CD4-positive, alpha-beta memory T cell (primary cell): ENCODE data around the gene FHOD3. TPM values are rescaled to one million over a fixed set of nuclear protein-coding genes. Genes with fewer than 3 reads are reported as not detected.
"Not testable (repeated sequence)": the region's sequence is repeated elsewhere in the genome, so short reads cannot be mapped to it uniquely, and the experiment has no call there.

Experiments used
- CTCF ChIA-PET: fragments of 350-600 bp; sonication (Branson Sonifier 250); formaldehyde crosslinking; loops from one replicate; lab custom pipeline; 2021; ENCODE audit warnings: inconsistent platforms; ENCODE audit not compliant: partially characterized antibody; lab: Charles Lee
- POLR2A ChIA-PET: fragments of 350-600 bp; sonication (Branson Sonifier 250); formaldehyde crosslinking; loops from one replicate; lab custom pipeline; 2021; ENCODE audit not compliant: partially characterized antibody; lab: Charles Lee
- DNase-seq, 5 donors: peaks; one replicate each; pipeline versions ENCODE4 v3.0.0 to v3.0.0-alpha.2; 2020 to 2022; ENCODE audit warnings: mixed read lengths in 1 of 5
- H3K27ac ChIP-seq: one replicate; pipeline ENCODE4 v1.7.0; 2013; ENCODE audit warnings: low read depth, low read length
- H3K27me3 ChIP-seq: 2 replicates; pipeline ENCODE4 v1.7.0; 2013; ENCODE audit warnings: mild to moderate bottlenecking, low read length, moderate library complexity; ENCODE audit not compliant: insufficient read depth
- H3K36me3 ChIP-seq: 2 replicates; pipeline ENCODE4 v1.7.0; 2013; ENCODE audit warnings: mild to moderate bottlenecking, low read length, moderate library complexity; ENCODE audit not compliant: insufficient read depth
- H3K4me1 ChIP-seq: 2 replicates; pipeline ENCODE4 v1.7.0; 2013; ENCODE audit warnings: mild to moderate bottlenecking, low read length, moderate library complexity; ENCODE audit not compliant: insufficient read depth
- H3K4me3 ChIP-seq, 2 donors: one replicate each; pipeline ENCODE4 v1.7.0; 2013; ENCODE audit warnings: low read length in 2 of 2, mild to moderate bottlenecking in 1 of 2
- H3K9me3 ChIP-seq, 2 donors: one replicate each; pipeline ENCODE4 v1.7.0; 2013; ENCODE audit warnings: low read length in 2 of 2, control low read depth in 1 of 2; ENCODE audit not compliant: control insufficient read depth in 1 of 2
- H3K27ac Mint-ChIP-seq, 7 donors: one replicate each; pipeline ENCODE4 v1.8.0; 2020 to 2021; ENCODE audit warnings: mixed read lengths in 7 of 7, mild to moderate bottlenecking in 6 of 7, inconsistent platforms in 3 of 7, moderate library complexity in 3 of 7
- H3K27me3 Mint-ChIP-seq, 2 donors: one replicate each; pipeline ENCODE4 v1.8.0; 2020 to 2021; ENCODE audit warnings: mixed read lengths in 2 of 2
- H3K36me3 Mint-ChIP-seq, 2 donors: one replicate each; pipeline ENCODE4 v1.8.0; 2020 to 2021; ENCODE audit warnings: mixed read lengths in 2 of 2, inconsistent platforms in 1 of 2, mild to moderate bottlenecking in 1 of 2
- H3K4me1 Mint-ChIP-seq, 4 donors: one replicate each; pipeline ENCODE4 v1.8.0; 2020 to 2021; ENCODE audit warnings: mixed read lengths in 4 of 4, mild to moderate bottlenecking in 1 of 4
- H3K4me3 Mint-ChIP-seq, 8 donors: one replicate each; pipeline ENCODE4 v1.8.0; 2020 to 2021; ENCODE audit warnings: mixed read lengths in 8 of 8, mild to moderate bottlenecking in 7 of 8, moderate library complexity in 6 of 8, inconsistent platforms in 3 of 8
- H3K9me3 Mint-ChIP-seq, 8 donors: one replicate each; pipeline ENCODE4 v1.8.0; 2020 to 2021; ENCODE audit warnings: mixed read lengths in 8 of 8, mild to moderate bottlenecking in 5 of 8, inconsistent platforms in 3 of 8, moderate library complexity in 1 of 8
- intact Hi-C: fragments of 100-400 bp; cut with micrococcal nuclease; formaldehyde crosslinking; loops from one replicate; pipeline ENCODE4 v1.15.1; 2023
- polyA plus RNA-seq, 2 donors: library from polyadenylated mRNA; unstranded; fragments of 300-500 nt; fragmentation: Illumina TruSeq; gene quantifications; one replicate each; pipeline ENCODE4 v1.2.3, GENCODE V29; 2021
- total RNA-seq, 2 experiments: library from RNA; stranded (reverse); gene quantifications; one replicate each; pipeline ENCODE4 v1.2.3, GENCODE V29; 2021

Gene FHOD3
- total and polyA plus RNA-seq, 4 experiments from 2014 or later, result not detected

- peaks cover 0 to 1% (median 0%) of the 10 kb centered on the region in 8 donors for H3K9me3 Mint-ChIP-seq
- intact Hi-C loops, result no loop called here
- H3K4me1 ChIP-seq, result no peaks in the 10 kb centered on the region
- H3K4me3 ChIP-seq, result no peak overlapping the region
- POLR2A ChIA-PET, result no interaction called here
- H3K27ac Mint-ChIP-seq, result no peak overlapping the region
- no peaks in the 10 kb centered on the region for H3K9me3 ChIP-seq
- no peak for DNase-seq
- H3K4me3 Mint-ChIP-seq, result no peak overlapping the region
- H3K36me3 ChIP-seq, result no peaks in the 10 kb centered on the region
- peaks cover 1 to 3% of the 10 kb centered on the region in 2 donors for H3K27me3 Mint-ChIP-seq
- CTCF ChIA-PET, result interaction anchor here (0.7 kb wide), 1 partner anchor 914 kb away, joined by 6 read pairs; no protein-coding TSS in a partner anchor
- no peaks in the 10 kb centered on the region for H3K36me3 Mint-ChIP-seq
- H3K27me3 ChIP-seq, result no peaks in the 10 kb centered on the region
- H3K27ac ChIP-seq, result no peak overlapping the region
- H3K4me1 Mint-ChIP-seq, result no peaks in the 10 kb centered on the region
These were observed 160.8 kb downstream of the FHOD3 start for GRCh38 chr18:36458306-36458705.

GRCh38 chr18:36459203-36459602, 161.7 kb downstream of the FHOD3 start:
- Histone ChIP-seq H3K27ac (no peak overlapping the region), H3K36me3 (no peaks in the 10 kb centered on the region), H3K9me3 (no peaks in the 10 kb centered on the region), H3K4me3 (no peak overlapping the region), H3K27me3 (no peaks in the 10 kb centered on the region), H3K4me1 (no peaks in the 10 kb centered on the region)
- POLR2A ChIA-PET, result no interaction called here
- intact Hi-C loops, result no loop called here
- no peak for DNase-seq
- Mint-ChIP-seq H3K4me3 (no peak overlapping the region), H3K27ac (peak overlapping the region in 1 of 7 donors; percentile 43), H3K9me3 (peaks cover 0 to 1% (median 0%) of the 10 kb centered on the region in 8 donors), H3K27me3 (no peaks in the 10 kb centered on the region), H3K36me3 (no peaks in the 10 kb centered on the region), H3K4me1 (no peaks in the 10 kb centered on the region)
- CTCF ChIA-PET, result interaction anchor here (0.7 kb wide), 1 partner anchor 913 kb away, joined by 6 read pairs; no protein-coding TSS in a partner anchor

DNA sequence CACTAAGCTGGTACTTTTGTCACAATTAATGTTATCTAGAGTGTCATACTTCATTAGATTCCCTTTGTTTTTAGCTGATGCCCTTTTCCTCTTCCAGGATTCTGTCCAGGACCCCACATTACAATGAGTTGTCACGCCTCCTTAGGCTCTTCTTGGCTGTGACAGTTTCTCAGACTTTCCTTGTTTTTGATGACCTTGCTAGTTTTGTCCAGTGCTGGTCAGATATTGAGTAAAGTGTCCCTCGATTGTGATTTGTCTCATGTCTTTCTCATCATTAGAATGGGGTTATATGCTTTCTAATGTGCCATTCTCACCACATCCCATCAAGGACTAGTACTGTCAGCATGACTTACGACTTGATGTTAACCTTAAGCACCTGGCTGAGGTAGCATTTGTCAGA, 162.3 kb downstream of the FHOD3 start:
- H3K27ac ChIP-seq, result no peak overlapping the region
- DNase-seq, result no peak
- intact Hi-C loops, result no loop called here
- ChIA-PET POLR2A (no interaction called here), CTCF (no interaction called here)
- peaks cover 0 to 1% (median 0%) of the 10 kb centered on the region in 8 donors for H3K9me3 Mint-ChIP-seq
- no peak overlapping the region for H3K27ac Mint-ChIP-seq
- no peaks in the 10 kb centered on the region for H3K27me3 ChIP-seq
- H3K4me3 Mint-ChIP-seq, result no peak overlapping the region
- H3K4me1 ChIP-seq, result no peaks in the 10 kb centered on the region
- H3K36me3 ChIP-seq, result no peaks in the 10 kb centered on the region
- no peaks in the 10 kb centered on the region for H3K4me1 Mint-ChIP-seq
- H3K36me3 Mint-ChIP-seq, result no peaks in the 10 kb centered on the region
- no peaks in the 10 kb centered on the region for H3K9me3 ChIP-seq
- H3K4me3 ChIP-seq, result no peak overlapping the region
- peaks cover 0 to 1% of the 10 kb centered on the region in 2 donors for H3K27me3 Mint-ChIP-seq

DNA sequence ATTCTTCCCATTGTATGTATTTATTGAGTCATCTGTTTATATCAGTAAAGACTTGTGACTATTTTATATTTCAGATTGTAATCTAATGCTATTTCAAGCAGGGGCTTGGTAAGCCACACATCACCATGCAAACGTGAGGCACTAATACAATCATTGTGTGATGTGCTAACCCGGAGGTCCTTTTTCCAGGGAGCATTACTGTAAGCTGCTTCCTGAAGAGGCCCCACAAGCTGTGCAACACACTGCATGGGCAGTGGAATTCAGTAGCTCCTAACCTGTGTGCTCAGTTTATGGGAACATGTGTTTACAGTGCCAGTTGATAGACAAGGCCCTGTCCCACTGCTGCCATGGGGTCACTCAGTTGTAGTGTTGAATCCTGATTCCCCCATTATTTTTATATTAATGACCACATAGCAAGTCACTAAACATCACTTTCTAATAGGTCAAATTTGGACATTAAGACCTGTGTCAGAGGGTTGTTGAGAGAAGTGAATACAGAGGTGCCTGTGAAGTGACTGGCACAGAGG, 162.9 kb downstream of the FHOD3 start:
- CTCF ChIA-PET, result no interaction called here
- Mint-ChIP-seq H3K4me3 (no peak overlapping the region), H3K36me3 (no peaks in the 10 kb centered on the region), H3K27me3 (peaks cover 0 to 1% of the 10 kb centered on the region in 2 donors), H3K9me3 (peaks cover 0 to 1% (median 0%) of the 10 kb centered on the region in 8 donors), H3K27ac (peak overlapping the region in 1 of 7 donors; percentile 81), H3K4me1 (no peaks in the 10 kb centered on the region)
- H3K9me3 ChIP-seq, result no peaks in the 10 kb centered on the region
- no peak overlapping the region for H3K4me3 ChIP-seq
- H3K36me3 ChIP-seq, result no peaks in the 10 kb centered on the region
- no peak overlapping the region for H3K27ac ChIP-seq
- no peaks in the 10 kb centered on the region for H3K4me1 ChIP-seq
- H3K27me3 ChIP-seq, result no peaks in the 10 kb centered on the region
- POLR2A ChIA-PET, result no interaction called here
- intact Hi-C loops, result no loop called here
- no peak for DNase-seq

DNA sequence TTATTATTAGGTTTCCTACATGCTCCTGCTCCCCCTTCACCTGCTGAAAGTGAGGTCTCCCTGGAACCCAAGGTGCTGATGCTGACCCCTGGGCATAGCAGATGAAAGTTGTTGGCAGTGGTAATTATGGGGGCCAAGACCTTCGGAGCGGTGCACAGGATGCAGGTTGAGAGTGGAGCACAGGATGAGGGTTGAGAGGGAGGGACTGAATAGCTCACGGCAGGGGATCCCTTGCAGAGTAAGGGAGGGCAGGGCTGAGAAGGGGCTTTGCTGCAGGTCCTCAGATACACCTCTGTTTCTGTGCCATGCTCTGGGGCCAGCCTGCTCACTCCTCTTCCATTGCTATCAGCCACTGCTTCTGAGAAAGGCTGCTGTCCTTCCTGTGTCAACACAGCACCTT, 163.3 kb downstream of the FHOD3 start:
- Histone ChIP-seq H3K27ac (no peak overlapping the region), H3K27me3 (no peaks in the 10 kb centered on the region), H3K4me3 (no peak overlapping the region), H3K9me3 (no peaks in the 10 kb centered on the region), H3K36me3 (no peaks in the 10 kb centered on the region), H3K4me1 (no peaks in the 10 kb centered on the region)
- intact Hi-C loops, result no loop called here
- Mint-ChIP-seq H3K9me3 (peaks cover 0 to 1% (median 0%) of the 10 kb centered on the region in 8 donors), H3K4me3 (no peak overlapping the region), H3K27ac (peak overlapping the region in 2 of 7 donors; percentile 19 to 81), H3K36me3 (no peaks in the 10 kb centered on the region), H3K4me1 (no peaks in the 10 kb centered on the region), H3K27me3 (peaks cover 0 to 1% of the 10 kb centered on the region in 2 donors)
- DNase-seq, result no peak
- CTCF ChIA-PET, result no interaction called here
- POLR2A ChIA-PET, result no interaction called here

DNA sequence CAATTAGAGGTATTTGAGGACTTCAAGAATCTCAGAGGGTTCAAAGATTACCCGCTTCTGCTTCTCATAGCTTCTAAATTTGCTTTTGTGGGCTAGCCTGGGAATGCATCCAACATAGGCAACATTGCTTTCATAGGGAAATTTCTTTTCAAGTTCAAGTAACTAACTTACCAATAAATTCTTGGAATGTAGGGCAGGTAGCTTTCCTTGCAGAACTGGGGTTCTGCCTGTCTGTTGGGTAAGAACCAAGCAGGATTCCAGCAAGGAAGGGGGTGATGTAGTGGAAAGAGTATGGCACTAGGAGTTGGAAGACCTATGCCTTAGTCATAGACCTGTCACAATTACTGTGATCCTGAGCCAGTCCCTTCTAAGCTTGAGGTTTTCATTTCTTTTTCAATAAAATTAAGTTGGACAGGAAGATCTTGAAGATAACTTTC, 164.1 kb downstream of the FHOD3 start:
- no peak overlapping the region for H3K27ac ChIP-seq
- Mint-ChIP-seq H3K9me3 (peaks cover 0 to 1% (median 0%) of the 10 kb centered on the region in 8 donors), H3K27me3 (peaks cover 0 to 1% of the 10 kb centered on the region in 2 donors), H3K4me3 (peak overlapping the region in 1 of 8 donors; percentile 26), H3K4me1 (no peaks in the 10 kb centered on the region), H3K36me3 (no peaks in the 10 kb centered on the region), H3K27ac (peak overlapping the region in 1 of 7 donors; percentile 81)
- no peaks in the 10 kb centered on the region for H3K9me3 ChIP-seq
- no peaks in the 10 kb centered on the region for H3K27me3 ChIP-seq
- intact Hi-C loops, result no loop called here
- H3K36me3 ChIP-seq, result no peaks in the 10 kb centered on the region
- ChIA-PET CTCF (no interaction called here), POLR2A (no interaction called here)
- H3K4me1 ChIP-seq, result no peaks in the 10 kb centered on the region
- H3K4me3 ChIP-seq, result no peak overlapping the region
- DNase-seq, result no peak

DNA sequence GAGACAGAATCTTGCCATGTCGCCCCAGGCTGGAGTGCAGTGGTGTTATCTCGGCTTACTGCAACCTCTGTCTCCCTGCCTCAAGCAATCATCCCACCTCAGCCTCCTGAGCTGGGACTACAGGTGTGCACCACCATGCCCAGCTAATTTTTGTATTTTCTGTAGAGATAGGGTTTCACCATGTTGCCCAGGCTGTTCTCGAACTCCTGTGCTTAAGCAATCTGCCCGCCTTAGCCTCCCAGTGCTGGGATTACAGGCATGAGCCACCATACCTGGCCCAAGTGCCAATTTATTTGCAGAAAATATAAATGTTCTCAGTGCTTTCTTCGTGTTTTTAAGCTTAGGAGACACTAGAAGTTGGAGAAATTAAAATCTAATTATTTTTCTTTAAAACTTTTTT, 166.0 kb downstream of the FHOD3 start:
- H3K4me3 ChIP-seq, CTCF ChIA-PET, H3K4me1 ChIP-seq, H3K9me3 Mint-ChIP-seq, H3K27ac ChIP-seq, H3K36me3 Mint-ChIP-seq, H3K27me3 ChIP-seq, H3K4me1 Mint-ChIP-seq, H3K36me3 ChIP-seq, POLR2A ChIA-PET, H3K27me3 Mint-ChIP-seq, DNase-seq, H3K9me3 ChIP-seq, intact Hi-C loops: not testable (repeated sequence)
- Mint-ChIP-seq H3K27ac (peak overlapping the region in 2 of 7 donors; percentile 2 to 74), H3K4me3 (peak overlapping the region in 2 of 8 donors; percentile 18 to 39)
